Medulla oblongata (tissue), 1 donor: ENCODE measurements around the gene ZNF592.
"Not testable (repeated sequence)": the region's sequence is repeated elsewhere in the genome, so short reads cannot be mapped to it uniquely, and the experiment has no call there.

Source experiments
- DNase-seq: peaks from one replicate; pipeline ENCODE4 v3.0.0-alpha.2; 2015; ENCODE audit errors: extremely low spot score

ZNF592 gene

GRCh38 chr15:84741121-84741520, 7.3 kb upstream of the ZNF592 start:
- DNase-seq = no peak

- DNase-seq = peak; percentile 72
Observed at GRCh38 chr15:84747416-84748273, 747 bp upstream of the ZNF592 start.

GRCh38 chr15:84749111-84749991, 959 bp downstream of the ZNF592 start:
- peak; percentile 41 for DNase-seq

- DNase-seq = peak; percentile 38
Observed at GRCh38 chr15:84750583-84751092, 2.2 kb downstream of the ZNF592 start.

- DNase-seq = not testable (repeated sequence)
Observed at GRCh38 chr15:84751721-84752120, 3.3 kb downstream of the ZNF592 start.

GRCh38 chr15:84752195-84752594, 3.8 kb downstream of the ZNF592 start:
- DNase-seq = no peak

- DNase-seq = no peak
Observed at GRCh38 chr15:84752700-84753099, 4.3 kb downstream of the ZNF592 start.

GRCh38 chr15:84754889-84755288, 6.5 kb downstream of the ZNF592 start:
- not testable (repeated sequence) for DNase-seq

- no peak for DNase-seq
Observed at GRCh38 chr15:84755736-84756527, 7.5 kb downstream of the ZNF592 start.

- DNase-seq = no peak
Observed at GRCh38 chr15:84759018-84759417, 10.6 kb downstream of the ZNF592 start.

GRCh38 chr15:84760219-84760618, 11.8 kb downstream of the ZNF592 start:
- no peak for DNase-seq

GRCh38 chr15:84761607-84762131, 13.3 kb downstream of the ZNF592 start:
- DNase-seq = no peak

GRCh38 chr15:84762840-84763572, 14.6 kb downstream of the ZNF592 start:
- no peak for DNase-seq

- no peak for DNase-seq
Observed at GRCh38 chr15:84764585-84764984, 16.2 kb downstream of the ZNF592 start.

- no peak for DNase-seq
Observed at GRCh38 chr15:84764989-84765388, 16.6 kb downstream of the ZNF592 start.

- DNase-seq = no peak
Observed at GRCh38 chr15:84765675-84766074, 17.3 kb downstream of the ZNF592 start.

GRCh38 chr15:84766461-84767035, 18.2 kb downstream of the ZNF592 start:
- DNase-seq = no peak

- DNase-seq = no peak
Observed at GRCh38 chr15:84772031-84772430, 23.6 kb downstream of the ZNF592 start.

GRCh38 chr15:84772467-84772866, 24.1 kb downstream of the ZNF592 start:
- no peak for DNase-seq

GRCh38 chr15:84773716-84774115, 25.3 kb downstream of the ZNF592 start:
- peak; percentile 39 for DNase-seq
